LNCaP clone FGC (cell line): ENCODE data around the gene HES2.
A peak's percentile ranks its signal among the peaks of the same experiment; 100 is the strongest.
"Not testable (repeated sequence)": the region's sequence is repeated elsewhere in the genome, so short reads cannot be mapped to it uniquely, and the experiment has no call there.

Source experiments
- DNase-seq: peaks from one replicate; pipeline ENCODE4 v3.0.0-alpha.2; 2011; ENCODE audit warnings: low read depth
- H3K4me3 ChIP-seq: 2 replicates; pipeline ENCODE4 v1.5.1; 2011; ENCODE audit warnings: mild to moderate bottlenecking, low read depth, low read length, control low read depth
- CTCF ChIP-seq: IDR thresholded peaks from 2 replicates; pipeline ENCODE4 v1.5.1; 2012; ENCODE audit warnings: mild to moderate bottlenecking; ENCODE audit not compliant: control insufficient read depth, insufficient read depth; ENCODE audit errors: extremely low read depth

The HES2 gene

GRCh38 chr1:6438047-6438525, 18.4 kb upstream of the HES2 start:
- TF ChIP-seq CTCF: peak; percentile 86
- no peak for DNase-seq
- no peak overlapping the region for H3K4me3 ChIP-seq

DNA sequence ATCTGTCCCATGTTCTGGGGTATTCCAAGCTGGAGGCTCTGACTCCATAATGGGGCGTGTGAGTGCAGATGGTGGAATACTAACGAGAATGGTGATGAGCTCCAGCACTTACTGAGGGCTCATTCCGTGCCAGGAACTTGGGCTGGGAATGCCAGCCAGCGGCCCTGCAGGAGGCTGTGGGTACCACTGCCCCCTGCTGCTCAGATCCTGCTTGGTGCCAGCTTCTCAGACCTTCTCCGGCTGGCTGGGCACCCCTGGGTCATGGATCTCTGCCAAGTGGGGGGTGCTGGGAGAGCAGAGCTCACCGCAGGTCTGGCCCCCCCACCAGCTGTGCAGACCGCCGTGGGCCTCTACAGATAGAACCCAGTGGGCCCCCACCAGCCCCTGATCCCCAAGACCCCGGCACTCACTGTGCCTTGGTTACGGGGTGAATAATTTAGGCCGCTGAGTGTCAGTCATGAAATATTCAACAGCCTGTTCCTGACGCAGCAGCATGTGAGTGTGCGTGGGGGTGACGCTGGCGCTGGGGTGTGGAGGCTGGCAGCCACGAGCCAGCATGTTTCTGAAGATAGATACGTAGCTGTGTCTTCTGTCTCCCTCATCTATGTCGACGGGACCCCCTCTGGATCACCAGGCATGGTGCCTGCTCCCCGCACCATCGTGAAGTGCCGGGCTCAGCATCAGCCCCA, 17.4 kb upstream of the HES2 start:
- DNase-seq: not testable (repeated sequence)

DNA sequence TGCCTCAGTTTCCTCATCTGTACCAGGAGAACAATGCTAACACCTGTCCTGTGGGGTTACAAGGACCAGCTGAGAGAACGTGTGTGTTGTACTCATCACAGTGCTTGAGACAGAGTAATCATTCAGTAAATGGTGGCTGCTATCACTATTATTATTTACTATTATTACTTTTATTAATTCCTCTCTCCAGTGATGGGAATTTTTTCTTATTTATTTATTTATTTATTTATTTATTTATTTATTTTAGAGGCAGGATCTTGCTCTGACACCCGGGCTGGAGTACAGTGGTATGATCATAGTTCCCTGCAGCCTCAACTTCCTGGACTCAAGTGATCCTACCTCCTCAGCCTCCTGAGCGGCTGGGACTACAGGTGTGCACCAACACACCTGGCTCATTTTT, 16.6 kb upstream of the HES2 start:
- not testable (repeated sequence) for DNase-seq

More for the DNA sequence above, 17.4 kb upstream of the HES2 start:
- H3K4me3 ChIP-seq: not testable (repeated sequence)
- peak; percentile 50 for TF ChIP-seq CTCF

GRCh38 chr1:6435547-6435946, 15.8 kb upstream of the HES2 start:
- no peak for DNase-seq
- TF ChIP-seq CTCF: no peak

More for the DNA sequence above, 16.6 kb upstream of the HES2 start:
- not testable (repeated sequence) for H3K4me3 ChIP-seq

GRCh38 chr1:6435129-6435528, 15.4 kb upstream of the HES2 start:
- DNase-seq: no peak
- no peak overlapping the region for H3K4me3 ChIP-seq
- no peak for TF ChIP-seq CTCF

More at GRCh38 chr1:6435547-6435946, 15.8 kb upstream of the HES2 start:
- H3K4me3 ChIP-seq: no peak overlapping the region

- no peak for TF ChIP-seq CTCF
- H3K4me3 ChIP-seq: no peak overlapping the region
- no peak for DNase-seq
Measured at GRCh38 chr1:6434186-6434585, 14.5 kb upstream of the HES2 start.

DNA sequence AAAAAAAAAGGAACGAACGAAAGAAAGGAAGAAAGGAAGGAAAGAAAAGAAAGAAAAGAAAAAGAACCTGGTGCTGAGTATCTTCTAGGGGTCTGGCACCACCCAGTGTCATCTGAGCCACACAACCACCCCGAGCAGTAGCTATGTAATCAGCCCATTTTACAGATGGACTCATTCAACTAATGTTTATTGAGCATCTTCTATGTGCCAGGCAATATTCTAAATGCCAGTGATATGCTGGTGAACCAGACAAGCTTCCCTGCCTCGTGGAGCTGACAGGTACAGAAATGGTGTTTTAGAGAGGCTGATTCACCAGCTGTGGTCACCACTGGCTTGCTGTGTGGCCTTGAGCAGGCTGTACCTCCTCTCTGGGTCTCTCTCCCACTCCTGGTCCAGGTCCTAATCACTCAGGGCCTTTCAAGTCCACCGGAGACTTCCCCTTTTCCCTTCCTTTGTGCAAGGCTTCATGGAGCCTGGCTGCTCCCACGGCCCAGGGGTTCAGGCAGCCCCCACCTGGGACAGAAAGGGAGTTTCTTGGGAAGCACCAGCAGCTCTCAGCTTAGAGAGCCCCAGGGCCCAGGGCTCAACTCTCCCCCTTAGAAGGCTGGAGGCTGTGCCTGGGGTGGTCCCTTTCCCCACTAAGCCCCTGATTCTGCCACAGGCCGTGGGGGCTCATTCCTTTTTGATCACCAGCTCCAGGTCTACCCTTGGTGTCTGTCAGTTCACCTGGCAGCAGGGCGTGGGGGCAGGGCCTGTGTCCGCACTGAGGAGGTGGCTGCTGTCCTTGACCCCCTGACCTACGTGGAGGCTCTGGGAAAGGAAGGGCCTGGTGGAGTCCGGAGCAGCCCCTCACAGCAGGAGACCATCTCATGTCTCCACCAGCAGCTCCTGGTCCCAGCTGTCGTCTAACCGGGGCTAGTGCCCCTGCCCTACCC, 12.2 kb upstream of the HES2 start:
- DNase-seq, H3K4me3 ChIP-seq: not testable (repeated sequence)

GRCh38 chr1:6429660-6430411, 10.1 kb upstream of the HES2 start:
- DNase-seq, H3K4me3 ChIP-seq: not testable (repeated sequence)

- H3K4me3 ChIP-seq, DNase-seq: not testable (repeated sequence)
Measured at GRCh38 chr1:6428453-6428852, 8.7 kb upstream of the HES2 start.
